Mesenchymal stem cell (in vitro differentiated cells and primary cell): ENCODE measurements around the gene KCND2.
A peak's percentile ranks its signal among the peaks of the same experiment; 100 is the strongest.

Experiments
- DNase-seq: peaks from one replicate; pipeline ENCODE4 v3.0.0-alpha.2; 2013
- H2AFZ ChIP-seq: one replicate; pipeline ENCODE4 v1.6.1; 2013; ENCODE audit warnings: low read depth, mild to moderate bottlenecking, control low read depth, inconsistent platforms, low read length, moderate library complexity
- H2AK5ac ChIP-seq: 2 replicates; pipeline ENCODE4 v1.6.1; 2013; ENCODE audit warnings: low read length, moderate library complexity, mild to moderate bottlenecking, inconsistent platforms; ENCODE audit not compliant: severe bottlenecking
- H2BK120ac ChIP-seq: one replicate; pipeline ENCODE4 v1.6.1; 2013; ENCODE audit warnings: low read depth, mild to moderate bottlenecking, inconsistent platforms, low read length, moderate library complexity
- H2BK12ac ChIP-seq, 2 experiments: one replicate each; pipeline ENCODE4 v1.6.1; 2013; ENCODE audit warnings: inconsistent platforms in 2 of 2, low read length in 2 of 2, mild to moderate bottlenecking in 2 of 2, moderate library complexity in 2 of 2, control low read depth in 1 of 2
- H2BK15ac ChIP-seq: one replicate; pipeline ENCODE4 v1.6.1; 2013; ENCODE audit warnings: mild to moderate bottlenecking, low read depth, inconsistent platforms; ENCODE audit not compliant: poor library complexity, severe bottlenecking
- H2BK5ac ChIP-seq: 2 replicates; pipeline ENCODE4 v1.6.1; 2013; ENCODE audit warnings: low read depth, mild to moderate bottlenecking, low read length, control low read depth, inconsistent platforms; ENCODE audit not compliant: poor library complexity, severe bottlenecking
- H3K14ac ChIP-seq, 2 experiments: one replicate each; pipeline ENCODE4 v1.6.1; 2013; ENCODE audit warnings: inconsistent platforms in 2 of 2, low read length in 2 of 2, control low read depth in 1 of 2, mild to moderate bottlenecking in 1 of 2, moderate library complexity in 1 of 2
- H3K18ac ChIP-seq, 2 experiments: one replicate each; pipeline ENCODE4 v1.6.1; 2013; ENCODE audit warnings: inconsistent platforms in 2 of 2, low read length in 2 of 2, control low read depth in 1 of 2, low read depth in 1 of 2, mild to moderate bottlenecking in 1 of 2
- H3K23ac ChIP-seq, 2 experiments: one replicate each; pipeline ENCODE4 v1.6.1; 2013; ENCODE audit warnings: inconsistent platforms in 2 of 2, low read length in 2 of 2, mild to moderate bottlenecking in 2 of 2, moderate library complexity in 2 of 2, control low read depth in 1 of 2
- H3K27ac ChIP-seq: 2 replicates; pipeline ENCODE4 v1.5.1; 2013; ENCODE audit warnings: mild to moderate bottlenecking, moderate library complexity, low read length, control low read depth, inconsistent platforms; ENCODE audit not compliant: poor library complexity, severe bottlenecking
- H3K27me3 ChIP-seq, 2 experiments: 2 replicates each; pipeline versions ENCODE4 v1.6.1 to v1.7.0; 2013; ENCODE audit warnings: low read length in 2 of 2, mild to moderate bottlenecking in 2 of 2, moderate library complexity in 2 of 2, control low read depth in 1 of 2, inconsistent platforms in 1 of 2; ENCODE audit not compliant: control insufficient read depth in 1 of 2, insufficient read depth in 1 of 2
- H3K36me3 ChIP-seq, 2 experiments: 2 replicates each; pipeline versions ENCODE4 v1.6.1 to v1.7.0; 2013; ENCODE audit warnings: low read length in 2 of 2, control low read depth in 1 of 2, inconsistent platforms in 1 of 2, low read depth in 1 of 2, mild to moderate bottlenecking in 1 of 2; ENCODE audit not compliant: insufficient read depth in 2 of 2, control insufficient read depth in 1 of 2
- H3K4ac ChIP-seq, 2 experiments: one replicate each; pipeline ENCODE4 v1.6.1; 2013; ENCODE audit warnings: inconsistent platforms in 2 of 2, low read length in 2 of 2, mild to moderate bottlenecking in 2 of 2, moderate library complexity in 2 of 2, control low read depth in 1 of 2, low read depth in 1 of 2
- H3K4me1 ChIP-seq: 2 replicates; pipeline ENCODE4 v1.6.1; 2013; ENCODE audit warnings: low read depth, low read length, control low read depth; ENCODE audit not compliant: control insufficient read depth, insufficient read depth
- H3K4me2 ChIP-seq: 2 replicates; pipeline ENCODE4 v1.6.1; 2013; ENCODE audit warnings: low read length, mild to moderate bottlenecking, inconsistent platforms; ENCODE audit not compliant: poor library complexity, severe bottlenecking
- H3K4me3 ChIP-seq, 2 experiments: 2 replicates each; pipeline versions ENCODE4 v1.5.1 to v1.7.0; 2013; ENCODE audit warnings: low read length in 2 of 2, mild to moderate bottlenecking in 2 of 2, control low read depth in 1 of 2, low read depth in 1 of 2; ENCODE audit not compliant: insufficient read depth in 1 of 2
- H3K79me1 ChIP-seq: replicated peaks from 2 replicates; pipeline ENCODE4 v1.6.1; 2013; ENCODE audit warnings: mild to moderate bottlenecking, control low read depth, low read length, inconsistent platforms; ENCODE audit not compliant: poor library complexity, severe bottlenecking
- H3K9ac ChIP-seq: 2 replicates; pipeline ENCODE4 v1.7.0; 2013; ENCODE audit warnings: mild to moderate bottlenecking, low read length, moderate library complexity
- H3K9me3 ChIP-seq: 2 replicates; pipeline ENCODE4 v1.7.0; 2013; ENCODE audit warnings: mild to moderate bottlenecking, low read length; ENCODE audit not compliant: control insufficient read depth
- H4K8ac ChIP-seq: one replicate; pipeline ENCODE4 v1.6.1; 2013; ENCODE audit warnings: inconsistent platforms, mild to moderate bottlenecking, low read length, moderate library complexity
- H4K91ac ChIP-seq: one replicate; pipeline ENCODE4 v1.6.1; 2013; ENCODE audit warnings: mild to moderate bottlenecking, low read length, inconsistent platforms
- WGBS: methylation state at CpG from one replicate; pipeline ENCODE4 v1.1.7; 2013; ENCODE audit warnings: mixed read lengths; 5-methylcytosine and 5-hydroxymethylcytosine counted together

The KCND2 gene

GRCh38 chr7:120529736-120530135 is 256.8 kb downstream of the KCND2 start:
- no peak overlapping the region for H4K91ac ChIP-seq
- WGBS, result 94% methylated on average over 4 of the region's 5 CpGs

DNA sequence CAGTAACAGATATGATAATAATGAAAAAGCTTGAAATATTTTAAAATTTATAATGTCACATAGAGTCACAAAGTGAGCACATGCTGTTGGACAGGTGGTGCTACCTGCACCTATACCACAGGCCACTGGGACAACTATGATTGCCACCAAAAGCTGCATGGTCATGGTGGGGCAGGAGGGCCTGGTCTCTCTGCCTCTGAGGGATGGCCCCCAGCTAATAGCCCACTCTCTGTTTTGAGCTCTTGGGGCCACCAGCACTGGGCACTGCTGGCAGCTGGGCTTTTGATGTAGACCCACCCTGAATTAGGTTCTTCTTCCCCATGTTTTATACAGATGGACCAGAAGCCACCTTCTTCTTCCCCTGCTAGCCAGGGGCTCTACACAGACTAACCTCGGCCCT is 265.4 kb downstream of the KCND2 start:
- Histone ChIP-seq H3K79me1 (no peaks in the 10 kb centered on the region), H3K27me3 (no peaks in the 10 kb centered on the region), H3K27ac (no peak overlapping the region), H3K9ac (no peak overlapping the region), H2BK12ac (no peak overlapping the region), H3K9me3 (no peaks in the 10 kb centered on the region), H3K4me1 (no peaks in the 10 kb centered on the region), H3K36me3 (peaks cover 0 to 3% of the 10 kb centered on the region in 2 experiments), H2BK5ac (no peak overlapping the region), H2AFZ (no peak overlapping the region), H2BK120ac (no peak overlapping the region), H3K14ac (no peak overlapping the region), H4K8ac (no peak overlapping the region), H4K91ac (peak overlapping the region; percentile 27), H3K4me2 (no peak overlapping the region), H3K18ac (no peak overlapping the region), H3K4me3 (no peak overlapping the region), H3K4ac (no peak overlapping the region), H2AK5ac (no peak overlapping the region), H2BK15ac (no peak overlapping the region), H3K23ac (no peak overlapping the region)
- DNase-seq, result no peak
- WGBS, result 92% methylated on average over 1 of the region's 1 CpG

More at GRCh38 chr7:120529736-120530135, 256.8 kb downstream of the KCND2 start:
- H3K4me1 ChIP-seq, result no peaks in the 10 kb centered on the region
- H3K27me3 ChIP-seq, result no peaks in the 10 kb centered on the region
- no peak overlapping the region for H2BK120ac ChIP-seq
- H2AFZ ChIP-seq, result no peak overlapping the region
- no peak overlapping the region for H2BK5ac ChIP-seq
- H3K4me3 ChIP-seq, result no peak overlapping the region
- H2BK12ac ChIP-seq, result no peak overlapping the region
- no peaks in the 10 kb centered on the region for H3K79me1 ChIP-seq
- H4K8ac ChIP-seq, result no peak overlapping the region
- no peak overlapping the region for H3K27ac ChIP-seq
- H2AK5ac ChIP-seq, result no peak overlapping the region
- no peak overlapping the region for H3K14ac ChIP-seq
- no peak overlapping the region for H3K9ac ChIP-seq
- H3K4ac ChIP-seq, result no peak overlapping the region
- no peak for DNase-seq
- H2BK15ac ChIP-seq, result no peak overlapping the region
- peaks cover 0 to 4% of the 10 kb centered on the region in 2 experiments for H3K36me3 ChIP-seq
- H3K4me2 ChIP-seq, result no peak overlapping the region
- no peaks in the 10 kb centered on the region for H3K9me3 ChIP-seq
- no peak overlapping the region for H3K23ac ChIP-seq
- H3K18ac ChIP-seq, result no peak overlapping the region

GRCh38 chr7:120539321-120539720 is 266.3 kb downstream of the KCND2 start:
- Histone ChIP-seq H3K9ac (no peak overlapping the region), H3K18ac (no peak overlapping the region), H3K36me3 (peaks cover 0 to 3% of the 10 kb centered on the region in 2 experiments), H3K4me1 (no peaks in the 10 kb centered on the region), H3K27ac (no peak overlapping the region), H2BK15ac (no peak overlapping the region), H3K27me3 (no peaks in the 10 kb centered on the region), H3K4me2 (no peak overlapping the region), H4K8ac (no peak overlapping the region), H2BK5ac (no peak overlapping the region), H3K79me1 (no peaks in the 10 kb centered on the region), H2AK5ac (no peak overlapping the region), H2BK120ac (no peak overlapping the region), H3K4ac (no peak overlapping the region), H3K23ac (no peak overlapping the region), H3K14ac (no peak overlapping the region), H4K91ac (no peak overlapping the region), H2BK12ac (no peak overlapping the region), H3K9me3 (no peaks in the 10 kb centered on the region), H2AFZ (no peak overlapping the region), H3K4me3 (no peak overlapping the region)
- no peak for DNase-seq
- 42% methylated on average over 2 of the region's 5 CpGs for WGBS

- no peak overlapping the region for H2AFZ ChIP-seq
- DNase-seq, result no peak
- no peak overlapping the region for H4K91ac ChIP-seq
- H4K8ac ChIP-seq, result no peak overlapping the region
- no peaks in the 10 kb centered on the region for H3K79me1 ChIP-seq
- H3K14ac ChIP-seq, result no peak overlapping the region
- no peak overlapping the region for H3K4me2 ChIP-seq
- 62% methylated on average over 3 of the region's 4 CpGs for WGBS
- no peaks in the 10 kb centered on the region for H3K36me3 ChIP-seq
- no peaks in the 10 kb centered on the region for H3K27me3 ChIP-seq
- no peaks in the 10 kb centered on the region for H3K9me3 ChIP-seq
- H2BK15ac ChIP-seq, result no peak overlapping the region
- H2BK5ac ChIP-seq, result no peak overlapping the region
- H3K23ac ChIP-seq, result no peak overlapping the region
- no peak overlapping the region for H2BK120ac ChIP-seq
- H3K4ac ChIP-seq, result no peak overlapping the region
- H3K9ac ChIP-seq, result no peak overlapping the region
- no peak overlapping the region for H2BK12ac ChIP-seq
- H3K4me3 ChIP-seq, result no peak overlapping the region
- no peak overlapping the region for H3K18ac ChIP-seq
- no peak overlapping the region for H2AK5ac ChIP-seq
- H3K4me1 ChIP-seq, result no peaks in the 10 kb centered on the region
- no peak overlapping the region for H3K27ac ChIP-seq
Observed at GRCh38 chr7:120547605-120548004, 274.6 kb downstream of the KCND2 start.
